OCI-M2 (cell line): ENCODE data around the gene FTO.

Source experiments
- DNase-seq: peaks from one replicate; lab custom pipeline; 2025; ENCODE audit not compliant: unreplicated experiment; lab: John Stamatoyannopoulos, UW

Gene FTO

DNA sequence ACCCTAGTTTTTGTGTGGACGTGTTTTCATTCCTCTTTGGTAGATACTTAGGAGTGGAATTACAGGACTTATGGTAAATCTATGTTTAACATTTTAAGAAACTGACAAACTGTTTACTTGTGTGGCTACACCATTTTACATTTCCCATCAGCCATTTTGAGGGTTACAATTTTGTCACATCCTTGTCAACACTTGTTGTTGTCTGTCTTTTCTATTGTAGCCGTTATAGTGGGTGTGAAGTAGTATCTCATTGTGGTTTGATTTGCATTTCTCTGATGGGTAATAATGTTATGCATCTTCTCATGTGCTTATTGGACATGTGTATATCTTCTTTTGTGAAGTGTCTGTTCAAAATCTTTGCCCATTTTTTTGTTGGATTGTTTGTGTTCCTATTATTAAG, 4.5 kb downstream of the FTO start:
- DNase-seq = no peak

DNA sequence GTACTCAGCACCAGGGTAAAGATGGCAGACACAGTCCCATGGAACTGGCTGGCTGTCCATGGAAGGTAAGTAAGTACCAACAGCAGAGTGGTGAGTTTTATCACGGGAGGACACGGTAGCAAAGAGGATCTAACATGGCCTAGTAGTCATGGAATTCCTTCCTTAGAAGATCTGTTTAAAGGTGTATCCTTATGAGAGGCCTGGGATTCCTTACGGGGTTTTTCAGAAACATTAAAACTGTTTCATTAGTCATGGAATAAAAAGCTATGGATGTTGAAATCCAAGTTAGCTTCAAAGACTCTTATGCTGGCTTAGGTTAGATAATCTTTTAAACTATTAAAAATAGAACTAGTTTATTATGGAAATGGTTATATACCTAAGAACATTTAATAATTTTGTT, 7.4 kb downstream of the FTO start:
- DNase-seq = no peak

DNA sequence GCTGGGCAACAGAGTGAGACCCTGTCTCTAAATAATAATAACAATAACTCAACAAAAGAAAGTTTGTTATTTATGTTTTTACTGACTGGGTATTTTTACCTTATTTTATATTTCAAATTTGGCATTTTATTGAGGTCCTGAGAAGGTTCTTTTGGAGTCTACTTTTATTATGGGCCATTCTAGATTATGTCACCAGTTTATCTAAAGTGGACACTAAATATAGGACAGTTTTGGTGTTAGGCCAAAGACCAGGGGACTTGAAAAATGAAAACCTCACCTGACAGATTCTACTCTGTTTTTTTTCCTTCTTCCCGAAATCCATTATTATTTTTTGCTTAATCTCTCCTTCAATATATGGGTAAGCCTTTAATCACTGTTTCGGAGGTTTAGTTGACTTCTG, 8.1 kb downstream of the FTO start:
- no peak for DNase-seq

DNA sequence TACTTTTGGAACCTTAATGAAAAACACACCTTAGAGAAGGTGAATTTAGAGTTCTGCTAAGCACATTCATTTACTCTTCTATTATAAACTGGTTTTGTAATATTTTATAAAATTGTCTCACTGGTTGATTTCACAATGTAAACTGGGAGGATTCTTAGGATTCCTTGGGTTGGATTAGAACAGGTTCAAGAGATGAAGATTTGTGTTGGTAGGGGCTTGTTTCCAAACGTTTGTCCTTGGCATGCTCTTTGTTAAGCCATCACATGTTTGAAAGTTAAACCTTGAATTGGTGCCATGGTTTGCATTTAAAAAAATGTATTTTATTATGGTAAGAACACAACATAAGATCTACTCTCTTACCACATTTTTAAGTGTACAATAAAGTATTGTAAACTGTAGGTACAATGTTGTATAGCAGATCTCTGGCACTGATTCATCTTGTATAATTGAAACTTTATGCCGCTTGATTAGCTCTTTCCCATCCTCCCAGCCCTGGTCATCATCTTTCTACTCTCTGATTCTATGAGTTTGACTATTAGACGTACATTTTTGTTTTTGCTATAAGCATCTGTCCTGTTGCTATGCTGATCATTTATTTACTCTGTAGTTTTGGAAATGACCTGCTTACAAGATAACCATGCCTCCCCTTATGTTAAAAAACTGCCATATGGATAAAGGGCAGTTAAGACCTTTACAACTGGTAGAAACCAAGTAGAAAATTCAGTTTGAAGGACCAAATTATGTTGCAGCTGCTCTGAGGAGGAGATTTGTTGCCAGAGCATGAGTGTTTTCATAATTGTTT, 9.6 kb downstream of the FTO start:
- no peak for DNase-seq

DNA sequence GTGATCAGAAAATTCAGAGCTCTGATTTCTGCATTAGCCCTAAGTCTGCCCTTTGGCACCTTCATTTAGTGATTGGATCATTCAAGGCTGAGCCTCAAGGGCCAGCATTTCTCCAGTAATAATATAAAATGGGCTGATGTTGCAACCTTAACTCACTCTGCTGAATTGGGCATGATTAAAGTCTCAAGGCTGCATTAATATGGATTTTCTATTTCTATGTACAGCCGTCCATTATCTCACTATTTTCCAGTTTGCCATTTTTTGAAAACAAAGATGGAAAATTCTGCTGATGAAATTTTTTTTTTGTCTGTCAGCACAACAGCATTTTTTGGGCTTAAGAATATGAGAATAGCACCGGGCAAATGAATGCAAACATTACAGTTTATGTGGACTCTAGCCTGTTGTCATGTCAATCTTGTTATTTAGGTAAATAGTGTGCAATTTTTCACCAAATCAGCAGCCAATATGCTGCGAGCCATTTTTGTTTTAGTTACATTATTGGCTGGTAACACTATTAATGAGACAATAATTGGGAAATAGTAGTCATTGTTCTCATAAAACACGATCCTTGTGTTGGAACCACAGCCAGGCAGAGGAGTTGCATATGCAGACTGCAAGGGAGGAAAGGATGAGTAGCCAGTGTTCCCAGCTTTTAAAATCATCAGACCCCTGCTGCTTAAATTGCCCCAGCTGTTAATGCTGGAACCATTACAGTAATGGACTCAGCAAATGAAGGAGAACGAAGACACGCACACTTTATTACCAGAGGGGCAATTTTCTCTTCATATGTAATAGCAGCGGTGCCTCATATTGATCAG, 10.5 kb downstream of the FTO start:
- no peak for DNase-seq

DNA sequence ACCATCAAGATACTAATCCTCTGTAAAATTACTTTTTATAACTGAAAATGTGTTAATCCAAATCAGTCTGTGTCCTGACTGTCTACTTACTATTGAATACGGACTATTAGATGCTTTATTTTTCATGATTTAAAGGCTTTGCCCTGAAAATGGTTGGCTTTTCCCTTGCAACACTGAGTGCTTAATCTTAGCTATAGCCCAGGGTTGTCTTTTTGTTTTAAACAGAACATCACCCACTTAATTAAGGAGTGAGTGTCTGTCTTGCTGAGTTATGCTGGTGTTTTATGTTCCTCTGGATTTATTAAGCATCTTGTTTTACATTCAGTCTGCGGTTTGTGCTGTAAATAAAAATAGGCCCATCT, 11.0 kb downstream of the FTO start:
- DNase-seq = no peak

DNA sequence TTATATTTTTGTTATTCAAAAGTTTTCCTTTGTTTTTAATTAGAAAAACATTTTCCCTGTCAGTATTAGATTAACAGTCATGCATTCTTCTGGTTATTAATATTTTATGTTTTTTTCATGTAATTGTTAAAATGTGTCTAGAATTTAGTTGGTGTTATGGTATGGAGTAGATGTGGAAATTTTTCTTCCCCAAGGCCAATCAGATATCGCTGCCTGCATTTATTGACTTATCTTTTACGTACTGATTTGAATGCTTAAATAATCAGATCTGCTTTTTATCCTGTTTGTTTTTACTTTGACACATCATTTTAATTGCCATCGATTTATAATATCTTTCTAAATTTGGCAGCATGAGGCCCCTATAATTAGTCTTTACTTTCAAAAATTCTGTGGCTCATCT, 13.6 kb downstream of the FTO start:
- DNase-seq = no peak

DNA sequence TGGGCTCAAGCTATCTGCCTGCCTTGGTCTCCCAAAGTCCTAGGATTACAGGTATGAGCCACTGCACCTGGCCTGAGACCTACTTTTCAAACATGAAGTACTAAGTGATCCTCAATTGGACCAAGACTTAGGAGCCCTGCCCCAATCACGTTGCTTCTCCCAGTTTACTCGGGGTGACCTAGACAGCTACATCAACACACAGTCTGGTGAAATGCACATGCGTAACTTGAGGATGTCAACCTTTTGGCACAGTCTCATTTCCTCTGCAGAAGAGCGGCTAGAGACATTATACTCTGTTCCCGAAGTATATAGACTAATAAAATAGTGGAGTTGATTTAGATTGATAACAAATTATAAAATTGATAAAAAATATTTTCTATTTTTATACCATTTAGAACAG, 17.1 kb downstream of the FTO start:
- DNase-seq = no peak

DNA sequence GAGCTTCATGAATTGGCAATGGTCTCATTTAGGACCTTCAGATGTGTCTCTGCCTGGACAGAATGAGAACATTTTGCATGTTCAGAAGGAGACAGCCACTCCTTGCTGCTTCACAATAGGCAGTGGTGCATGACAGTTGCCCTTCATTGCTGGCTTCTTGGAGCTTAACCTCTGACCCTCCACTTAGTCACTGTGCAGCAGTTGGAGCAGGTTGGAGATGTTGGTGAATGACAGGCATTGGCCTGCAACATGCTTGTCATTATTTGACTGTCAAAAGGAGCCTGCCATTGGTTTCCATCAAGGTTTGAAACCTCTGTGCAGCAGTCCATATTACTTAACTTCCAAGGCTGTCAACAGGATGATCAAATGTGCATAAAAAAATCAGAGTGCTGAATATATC, 22.7 kb downstream of the FTO start:
- no peak for DNase-seq

DNA sequence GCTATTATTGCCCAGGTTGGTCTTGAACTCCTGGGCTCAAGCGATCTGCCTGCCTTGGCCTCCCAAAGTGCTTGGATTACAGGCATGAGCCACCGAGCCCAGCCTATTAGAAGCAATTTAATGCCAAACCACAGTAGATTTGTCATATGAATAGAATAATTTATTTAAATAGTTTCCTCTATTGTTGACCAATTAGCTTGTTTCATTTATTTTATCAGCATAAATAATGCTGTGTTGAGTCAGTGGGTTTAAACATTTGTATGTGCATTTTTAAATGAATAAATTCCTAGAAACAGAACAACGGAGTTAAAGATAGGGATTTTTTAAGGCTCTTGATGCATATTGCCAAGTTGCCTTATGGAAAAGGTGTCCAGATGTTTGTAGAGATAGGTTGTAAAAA, 26.7 kb downstream of the FTO start:
- DNase-seq = no peak

DNA sequence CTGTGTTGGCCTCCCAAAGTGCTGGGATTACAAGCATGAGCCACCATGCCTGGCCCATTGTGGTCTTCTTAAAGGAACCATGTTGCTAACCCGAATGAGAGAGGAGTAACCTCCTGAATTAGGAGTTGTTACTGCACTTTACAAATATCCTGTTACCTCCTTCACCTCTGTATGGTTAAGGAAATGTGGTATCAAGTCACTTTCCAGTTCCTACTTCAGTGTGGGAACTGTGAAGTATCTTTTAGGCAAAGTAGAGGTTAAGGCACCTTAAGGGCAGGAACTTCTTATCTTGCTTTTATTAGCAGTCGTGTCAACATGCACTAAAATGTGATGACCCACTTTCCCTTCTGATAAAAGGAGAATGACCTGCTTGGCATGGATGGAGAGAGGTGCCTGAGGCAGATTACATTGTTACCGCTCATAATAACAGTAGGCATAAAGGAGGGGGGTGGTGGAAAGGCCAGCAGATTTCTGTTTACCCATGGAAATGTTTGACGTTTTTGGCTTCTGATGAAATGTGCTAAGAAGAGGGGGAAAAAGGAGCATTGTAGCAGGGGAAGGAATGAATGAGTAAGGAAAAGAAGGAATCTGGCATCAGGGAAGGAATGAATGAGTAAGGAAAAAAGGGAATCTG, 28.5 kb downstream of the FTO start:
- no peak for DNase-seq

DNA sequence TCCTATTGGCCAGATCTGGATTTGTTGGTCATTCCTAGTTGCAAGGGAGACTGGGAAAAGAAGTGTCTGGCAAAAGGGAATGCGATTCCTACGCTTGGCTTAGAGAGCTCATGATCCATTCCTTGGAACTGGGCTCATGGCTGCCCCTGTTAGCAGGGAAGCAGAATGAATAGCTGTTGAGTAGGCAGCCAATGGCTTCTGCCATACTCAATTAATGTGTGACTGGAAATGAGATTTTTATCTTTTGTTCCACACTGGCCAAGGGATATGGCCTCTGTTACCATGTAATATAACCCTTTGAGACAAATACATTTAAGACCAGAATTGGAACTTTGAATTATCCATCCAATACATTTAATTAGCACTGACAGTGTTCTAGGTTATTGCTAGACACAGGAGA, 31.0 kb downstream of the FTO start:
- DNase-seq = no peak

DNA sequence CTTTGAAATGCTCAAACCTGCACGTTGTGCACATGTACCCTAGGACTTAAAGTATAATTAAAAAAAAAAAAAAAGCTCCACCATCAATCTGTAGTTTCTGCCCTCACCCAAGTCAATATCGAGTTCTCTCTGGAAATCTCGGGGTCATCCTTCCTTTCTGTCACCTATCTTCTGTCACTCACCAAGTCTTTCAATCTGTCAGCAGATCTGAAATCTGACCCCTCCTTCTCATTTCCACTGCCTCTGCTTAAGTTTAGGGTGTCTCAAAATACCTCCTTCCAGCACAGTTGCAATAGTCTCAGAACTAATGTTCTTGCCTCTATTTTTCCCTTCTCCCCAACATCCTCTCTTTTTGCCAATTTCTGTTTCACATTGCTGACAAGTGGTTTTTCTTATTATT, 32.3 kb downstream of the FTO start:
- no peak for DNase-seq

DNA sequence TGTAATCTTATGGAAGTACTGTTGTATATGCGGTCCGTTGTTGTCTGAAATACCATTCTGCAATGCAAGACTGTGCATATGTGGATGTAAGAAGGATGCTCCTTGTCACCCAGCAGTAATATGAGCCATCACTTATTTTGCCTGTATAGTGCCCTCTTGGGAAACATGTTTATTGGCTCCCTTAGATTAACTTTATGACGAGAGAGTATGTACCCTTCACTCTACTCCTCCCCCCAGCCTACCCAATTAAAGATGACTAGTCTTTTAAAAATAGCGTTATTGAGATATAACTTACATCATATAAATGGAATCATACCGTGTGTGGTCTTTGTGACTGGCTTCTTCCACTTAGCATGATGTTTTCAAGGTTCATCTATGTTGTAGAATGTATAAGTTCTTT, 33.6 kb downstream of the FTO start:
- DNase-seq = no peak

DNA sequence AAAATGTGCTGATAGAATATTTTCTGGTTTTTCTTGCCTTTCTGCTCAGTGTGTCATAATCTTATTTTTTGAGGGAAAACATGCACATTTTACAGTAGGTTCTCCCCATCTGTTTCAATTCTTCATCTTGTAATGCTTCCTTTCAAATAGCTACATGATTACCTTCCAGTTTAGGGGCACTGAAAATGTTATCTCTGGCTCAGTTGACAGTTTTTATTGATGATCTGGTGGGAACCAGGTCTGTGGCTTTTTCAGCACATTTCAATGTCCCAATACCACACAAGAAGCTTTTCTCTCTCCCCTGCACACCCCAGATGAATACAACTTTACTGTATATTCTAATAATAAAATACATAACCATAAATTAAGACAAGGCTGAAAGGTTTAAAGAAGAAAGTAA, 36.5 kb downstream of the FTO start:
- DNase-seq = no peak

DNA sequence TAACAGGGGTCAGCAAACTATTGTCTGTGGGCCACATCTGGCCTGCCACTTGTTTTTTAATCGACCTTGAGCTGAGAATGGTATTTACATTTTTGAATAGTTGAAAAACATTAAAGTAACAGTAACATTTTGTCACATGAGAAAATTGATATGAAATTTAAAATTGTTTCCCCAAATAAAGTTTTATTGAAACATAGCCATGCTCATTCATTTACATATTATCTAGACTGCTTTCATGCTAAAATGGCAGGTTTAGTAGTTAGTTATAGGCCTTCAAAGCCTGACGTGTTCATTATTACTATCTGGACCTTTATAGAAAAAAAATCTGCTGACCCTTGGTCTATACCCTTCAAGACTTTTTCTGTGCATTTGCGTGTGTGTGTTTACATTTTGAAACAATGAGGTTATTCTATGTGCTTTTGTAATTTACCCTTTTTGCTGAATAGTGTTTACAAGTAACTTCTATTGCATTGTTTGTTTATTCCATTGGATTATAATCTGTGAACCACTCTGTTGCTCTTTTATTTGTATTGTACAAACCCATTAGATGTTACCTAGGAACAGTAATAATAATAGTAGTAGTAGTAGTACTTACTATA, 37.1 kb downstream of the FTO start:
- no peak for DNase-seq

DNA sequence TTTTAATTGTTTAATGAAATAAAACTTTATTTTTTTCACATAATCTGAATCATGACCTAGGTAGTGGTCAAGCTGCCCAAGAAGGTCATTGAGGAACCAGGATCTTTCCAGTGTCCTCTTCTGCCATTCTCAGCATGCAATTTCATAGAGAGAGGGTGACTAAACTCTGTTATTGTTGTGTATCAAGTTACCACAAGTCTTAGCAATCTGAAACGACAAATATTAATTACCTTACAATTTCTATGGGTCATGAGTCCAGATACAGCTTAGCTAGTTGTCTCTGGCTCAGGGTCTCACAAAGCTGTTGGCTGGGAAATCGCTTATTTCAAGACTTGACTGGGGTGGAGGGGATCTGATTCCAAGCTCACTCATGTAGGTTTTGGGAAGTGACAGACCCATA, 37.6 kb downstream of the FTO start:
- no peak for DNase-seq

DNA sequence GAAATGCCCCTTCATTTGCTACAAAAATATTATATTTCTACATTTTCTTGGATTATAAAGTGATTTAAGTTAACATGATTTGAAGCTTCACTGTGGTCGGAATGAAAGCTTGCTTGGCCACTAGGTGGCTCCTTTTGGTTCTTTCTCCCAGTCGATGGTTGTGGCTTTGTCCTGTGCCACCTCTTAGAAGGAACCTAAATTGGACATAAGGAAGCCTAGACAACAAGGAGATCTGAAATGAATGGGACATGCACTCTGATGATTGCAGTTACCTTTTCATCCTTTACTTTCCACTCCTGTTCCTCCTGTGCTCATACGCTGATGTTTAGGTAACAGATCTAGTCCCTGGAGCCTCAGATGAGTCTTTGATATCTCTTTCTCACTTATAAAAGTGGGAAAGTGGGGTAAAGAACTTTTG, 39.2 kb downstream of the FTO start:
- DNase-seq = no peak

DNA sequence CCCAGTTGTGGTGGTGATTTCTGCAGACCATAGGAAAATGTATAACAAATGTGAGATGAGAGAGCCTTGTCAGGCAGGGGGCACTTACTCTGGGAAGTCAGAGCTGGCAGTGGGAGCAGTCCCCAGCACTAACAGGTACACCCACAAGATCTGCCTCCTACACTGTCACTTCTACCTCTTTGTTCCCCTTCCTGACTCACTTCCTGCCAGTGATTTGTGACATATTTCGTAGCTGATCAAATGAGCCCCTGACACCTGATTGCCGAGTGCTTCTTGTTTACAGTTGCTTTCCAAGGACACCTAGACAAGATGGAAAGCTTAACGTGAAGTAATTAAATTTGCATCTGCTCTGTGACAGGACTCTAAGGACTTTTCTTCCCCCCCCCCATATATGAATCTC, 40.5 kb downstream of the FTO start:
- DNase-seq = no peak

DNA sequence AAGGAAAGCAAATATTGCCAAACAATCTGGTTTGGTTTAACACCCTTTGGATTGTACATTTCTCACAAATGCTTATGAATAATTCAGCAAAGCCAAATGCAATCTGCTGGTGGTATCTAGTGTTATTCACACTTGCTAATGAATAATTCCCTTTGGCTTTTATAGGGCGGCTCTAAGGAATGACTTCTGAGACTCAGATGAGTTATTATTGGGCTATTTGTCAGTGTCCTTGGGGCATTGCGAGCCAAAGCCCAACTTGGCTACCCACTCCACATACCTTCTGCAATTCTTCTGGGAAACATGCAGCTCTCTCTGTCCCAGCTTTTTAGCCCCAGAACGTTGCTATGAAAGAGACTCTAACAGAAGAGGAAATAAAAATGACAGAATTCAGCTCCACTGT, 41.1 kb downstream of the FTO start:
- no peak for DNase-seq

DNA sequence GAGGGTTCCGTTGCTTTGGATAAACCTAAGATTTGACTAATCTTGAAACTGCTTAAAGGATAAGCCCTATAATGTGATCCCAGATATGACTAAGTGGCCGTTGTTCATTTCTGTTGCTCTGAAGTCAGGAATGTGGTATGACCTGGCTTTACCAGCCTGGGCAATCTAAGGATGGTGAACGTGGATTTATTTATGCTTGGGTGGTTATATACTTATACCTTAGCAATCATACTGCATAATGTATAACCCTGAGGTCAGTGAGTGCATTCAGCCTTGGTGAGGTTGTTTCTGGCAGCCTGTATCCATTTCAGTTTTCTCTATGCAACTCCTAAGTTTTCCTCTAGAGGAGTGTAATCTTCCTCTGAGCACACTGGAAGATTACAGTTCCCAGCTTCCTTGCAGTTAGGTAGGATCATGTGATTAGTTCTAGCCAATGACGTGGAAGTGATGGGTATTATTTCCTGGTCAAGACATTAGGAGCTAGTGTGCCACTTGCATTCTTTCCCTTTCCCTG, 41.9 kb downstream of the FTO start:
- no peak for DNase-seq

DNA sequence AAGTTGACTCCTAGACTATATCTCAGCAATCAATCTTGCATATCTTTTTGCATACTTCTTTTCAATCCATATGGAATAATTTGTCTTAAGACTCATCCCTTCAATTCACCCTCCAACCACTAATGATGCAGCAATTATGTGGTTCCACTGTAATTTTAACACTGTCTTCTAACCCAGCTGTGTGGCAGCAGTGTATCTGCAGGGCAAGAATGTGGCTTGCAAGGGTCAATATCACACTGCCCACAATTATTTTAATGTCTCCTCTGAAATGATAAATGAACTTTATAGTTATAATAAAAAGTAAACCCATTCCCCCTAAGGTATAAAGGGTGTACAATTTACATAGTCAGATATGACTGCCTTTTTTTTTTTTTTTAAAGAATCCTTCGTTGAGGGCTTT, 48.6 kb downstream of the FTO start:
- no peak for DNase-seq
